Muscle layer of duodenum (tissue), 2 donors: Measurements from ENCODE around the gene FGD6.

Experiments
- H3K27ac ChIP-seq: one replicate; pipeline ENCODE4 v1.7.0; 2013; ENCODE audit warnings: mild to moderate bottlenecking, low read length
- H3K27me3 ChIP-seq: one replicate; pipeline ENCODE4 v1.7.0; 2013; ENCODE audit warnings: low read depth, mild to moderate bottlenecking, control low read depth, low read length
- H3K36me3 ChIP-seq, 2 donors: one replicate each; pipeline ENCODE4 v1.7.0; 2013; ENCODE audit warnings: low read length in 2 of 2, control low read depth in 1 of 2, mild to moderate bottlenecking in 1 of 2; ENCODE audit not compliant: insufficient read depth in 2 of 2, control insufficient read depth in 1 of 2
- H3K4me1 ChIP-seq, 2 donors: one replicate each; pipeline ENCODE4 v1.7.0; 2013; ENCODE audit warnings: low read length in 2 of 2, mild to moderate bottlenecking in 2 of 2, control low read depth in 1 of 2, moderate library complexity in 1 of 2; ENCODE audit not compliant: insufficient read depth in 2 of 2, control insufficient read depth in 1 of 2
- H3K4me3 ChIP-seq, 2 donors: one replicate each; pipeline ENCODE4 v1.7.0; 2013; ENCODE audit warnings: low read length in 2 of 2, low read depth in 1 of 2, mild to moderate bottlenecking in 1 of 2
- H3K9me3 ChIP-seq, 2 donors: one replicate each; pipeline ENCODE4 v1.7.0; 2013; ENCODE audit warnings: low read length in 2 of 2, control low read depth in 1 of 2, mild to moderate bottlenecking in 1 of 2; ENCODE audit not compliant: control insufficient read depth in 1 of 2
- donor health status: healthy.

FGD6 gene

DNA sequence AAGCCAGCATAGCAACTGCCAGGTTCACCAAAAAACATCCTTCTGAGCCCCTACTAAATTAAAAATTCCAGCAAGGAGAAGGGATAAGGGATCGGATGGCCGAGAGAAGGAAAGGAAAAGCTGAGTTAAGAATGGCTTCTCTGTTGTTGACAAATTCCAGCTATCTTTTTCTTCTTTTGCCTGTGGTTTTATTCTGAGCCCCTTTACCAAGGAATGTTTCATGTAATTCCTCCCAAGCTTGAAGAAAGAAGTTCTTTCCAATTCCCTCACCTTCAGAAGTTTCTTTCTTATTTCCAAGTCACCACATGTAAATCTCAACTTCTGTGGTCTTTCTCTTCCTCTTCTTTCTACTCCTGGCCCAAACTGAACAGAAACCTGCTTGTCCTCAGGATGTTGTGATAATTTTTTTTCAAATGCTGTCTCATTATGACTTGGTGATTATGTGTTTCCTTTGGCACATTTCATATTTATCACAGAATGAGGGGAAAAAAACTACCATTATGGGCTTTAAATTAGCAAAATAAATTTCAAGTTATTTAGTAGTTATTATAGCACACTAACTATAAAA lies 40.0 kb downstream of the FGD6 start:
- H3K9me3 ChIP-seq: no peaks in the 10 kb centered on the region
- no peak overlapping the region for H3K4me3 ChIP-seq
- H3K27ac ChIP-seq: no peak overlapping the region
- H3K36me3 ChIP-seq: no peaks in the 10 kb centered on the region
- H3K27me3 ChIP-seq: no peaks in the 10 kb centered on the region
- peaks cover 0 to 25% of the 10 kb centered on the region in 2 donors for H3K4me1 ChIP-seq

DNA sequence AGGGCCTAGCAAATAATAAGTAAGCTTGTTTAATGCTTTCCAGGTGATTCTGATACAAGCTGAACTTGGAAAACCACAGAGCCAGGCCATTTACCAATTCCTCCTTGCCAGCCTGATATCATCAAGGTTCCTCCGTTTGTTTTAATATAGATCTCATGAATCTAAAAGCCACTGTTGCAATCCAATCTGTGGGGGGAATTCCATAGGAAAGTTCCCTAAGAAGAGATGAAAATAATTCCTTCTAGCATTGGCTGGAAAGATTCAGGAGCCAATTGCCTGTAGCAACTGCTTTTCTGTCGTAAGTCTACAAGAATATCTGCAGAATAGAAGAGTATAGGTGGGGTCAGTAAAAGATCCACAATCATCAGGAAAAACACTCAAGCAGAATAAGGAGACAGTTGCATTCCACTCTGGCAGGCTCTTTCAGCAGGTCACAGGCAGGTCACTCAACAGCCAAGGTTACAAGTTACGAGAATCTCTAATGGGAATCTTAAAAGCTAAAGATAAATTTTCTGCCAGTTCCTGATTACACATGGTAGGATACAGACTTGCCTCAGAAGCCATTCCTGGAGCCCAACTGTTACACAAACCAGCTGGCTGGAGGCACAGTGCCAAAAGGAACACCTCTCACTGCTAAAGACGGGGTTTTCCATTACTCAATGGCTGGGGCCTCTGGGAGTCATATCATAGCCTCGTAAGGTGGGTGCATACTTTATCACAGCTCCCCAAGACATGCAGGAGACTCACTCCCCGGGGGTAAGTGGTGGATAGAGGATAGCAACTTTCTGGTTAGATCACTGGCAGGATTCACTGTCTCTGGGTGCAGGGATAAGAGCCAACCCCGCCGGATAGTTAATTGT lies 43.6 kb downstream of the FGD6 start:
- H3K4me1 ChIP-seq: peaks cover 0 to 25% of the 10 kb centered on the region in 2 donors
- peak overlapping the region in 1 of 2 donors; percentile 27 for H3K4me3 ChIP-seq
- no peaks in the 10 kb centered on the region for H3K9me3 ChIP-seq
- no peaks in the 10 kb centered on the region for H3K36me3 ChIP-seq
- H3K27me3 ChIP-seq: no peaks in the 10 kb centered on the region
- peak overlapping the region; percentile 10 for H3K27ac ChIP-seq

DNA sequence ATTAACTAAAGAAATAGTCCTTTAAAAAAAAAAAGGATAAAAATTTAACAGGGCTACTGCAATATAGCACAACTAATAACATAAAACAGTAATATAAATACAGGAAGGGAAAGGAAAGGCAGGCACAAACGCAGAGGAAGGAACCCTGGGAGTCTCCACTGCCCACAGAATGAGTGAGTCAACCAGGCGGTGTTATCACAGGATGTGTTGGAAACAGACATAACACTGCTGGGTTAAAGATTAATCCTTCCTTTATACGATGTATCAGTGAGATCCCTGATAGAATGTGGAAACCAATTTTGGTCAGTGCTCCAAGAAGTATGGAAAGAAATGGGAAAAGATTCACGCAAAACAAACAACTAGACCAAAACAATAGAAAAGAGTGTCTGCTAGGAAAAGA lies 47.9 kb downstream of the FGD6 start:
- Histone ChIP-seq H3K27ac (no peak overlapping the region), H3K4me3 (no peak overlapping the region), H3K27me3 (no peaks in the 10 kb centered on the region), H3K4me1 (peaks cover 0 to 16% of the 10 kb centered on the region in 2 donors), H3K36me3 (no peaks in the 10 kb centered on the region), H3K9me3 (no peaks in the 10 kb centered on the region)

DNA sequence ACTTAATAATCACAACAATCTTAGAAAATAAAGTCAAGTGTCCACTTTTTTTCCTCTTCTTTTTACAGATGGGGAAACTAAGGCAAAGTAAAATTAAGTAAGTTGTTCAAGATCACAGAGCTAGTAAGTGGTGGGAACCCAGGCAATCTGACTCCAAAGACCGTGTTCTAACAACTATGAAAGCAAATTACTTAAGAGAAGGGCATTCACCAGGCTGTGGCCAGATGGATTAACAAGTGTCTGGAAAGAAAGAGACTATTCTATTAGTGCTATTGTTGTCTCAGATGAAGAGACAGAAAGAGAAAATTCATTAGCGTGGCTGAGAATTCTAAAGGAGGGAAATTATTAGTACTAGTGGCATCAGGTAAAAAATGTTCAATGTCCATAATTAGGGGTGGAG lies 48.5 kb downstream of the FGD6 start:
- H3K9me3 ChIP-seq: no peaks in the 10 kb centered on the region
- no peaks in the 10 kb centered on the region for H3K27me3 ChIP-seq
- no peaks in the 10 kb centered on the region for H3K36me3 ChIP-seq
- H3K4me3 ChIP-seq: no peak overlapping the region
- H3K4me1 ChIP-seq: peaks cover 0 to 11% of the 10 kb centered on the region in 2 donors
- H3K27ac ChIP-seq: no peak overlapping the region

DNA sequence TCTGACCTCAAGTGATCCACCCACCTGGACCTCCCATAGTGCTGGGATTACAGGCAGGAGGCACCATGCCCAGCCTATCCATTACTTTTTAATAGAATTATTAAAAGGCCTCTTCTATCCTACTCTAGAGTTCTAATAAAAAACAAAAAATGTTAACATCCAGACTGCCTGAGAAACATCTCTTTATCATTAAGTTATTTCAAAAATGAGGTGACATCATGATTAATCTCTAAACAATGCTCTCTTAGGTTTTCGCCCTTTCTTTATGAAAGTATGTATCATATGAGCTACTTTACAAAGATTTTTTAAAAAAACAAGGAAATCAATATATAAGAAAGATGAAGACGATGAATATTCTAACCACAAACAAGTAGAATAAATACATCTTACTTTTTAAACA lies 52.6 kb downstream of the FGD6 start:
- Histone ChIP-seq H3K27ac (no peak overlapping the region), H3K9me3 (no peaks in the 10 kb centered on the region), H3K4me1 (peaks cover 4 to 12% of the 10 kb centered on the region in 2 donors), H3K36me3 (no peaks in the 10 kb centered on the region), H3K27me3 (no peaks in the 10 kb centered on the region), H3K4me3 (no peak overlapping the region)

DNA sequence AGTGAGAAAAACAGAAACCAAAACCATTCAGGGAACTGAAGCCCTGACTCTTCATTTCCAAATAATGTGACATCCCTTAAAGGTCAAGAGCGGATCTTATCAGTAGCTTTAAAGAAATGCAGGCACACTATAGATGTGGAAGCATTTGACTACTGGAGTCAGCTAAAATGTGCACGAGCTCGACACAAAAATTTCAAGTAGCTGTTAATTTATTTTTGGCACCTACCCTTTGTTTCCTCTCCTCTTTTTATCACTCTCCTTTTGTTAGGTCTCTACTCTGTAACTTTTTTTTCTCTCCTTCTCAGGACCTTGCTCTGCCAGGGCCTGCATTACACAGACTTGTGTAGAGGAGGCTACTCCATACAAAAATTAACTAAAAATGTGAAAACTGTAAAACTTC lies 58.3 kb downstream of the FGD6 start:
- H3K4me1 ChIP-seq: peaks cover 4 to 12% of the 10 kb centered on the region in 2 donors
- no peaks in the 10 kb centered on the region for H3K36me3 ChIP-seq
- no peaks in the 10 kb centered on the region for H3K27me3 ChIP-seq
- H3K27ac ChIP-seq: no peak overlapping the region
- H3K4me3 ChIP-seq: no peak overlapping the region
- H3K9me3 ChIP-seq: no peaks in the 10 kb centered on the region

DNA sequence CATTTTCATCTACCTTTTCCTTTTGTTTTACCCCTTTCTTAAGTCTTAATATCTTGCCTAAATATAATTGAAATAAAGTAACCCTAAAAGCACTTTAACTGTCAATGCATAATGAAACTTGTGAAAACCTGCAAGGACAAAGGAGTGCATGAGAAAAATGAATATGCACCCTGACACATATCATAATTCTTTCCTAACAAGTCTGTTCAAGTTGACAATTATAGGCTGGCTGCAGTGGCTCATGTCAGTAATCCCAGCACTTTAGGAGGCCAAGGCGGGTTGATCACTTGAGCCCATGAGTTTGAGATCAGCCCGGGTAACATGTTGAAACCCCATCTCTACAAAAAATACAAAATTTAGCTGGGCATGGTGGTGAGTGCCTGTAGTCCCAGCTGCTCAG lies 65.4 kb downstream of the FGD6 start:
- Histone ChIP-seq H3K4me3 (no peak overlapping the region), H3K9me3 (no peaks in the 10 kb centered on the region), H3K36me3 (no peaks in the 10 kb centered on the region), H3K27me3 (no peaks in the 10 kb centered on the region), H3K27ac (no peak overlapping the region), H3K4me1 (no peaks in the 10 kb centered on the region)

DNA sequence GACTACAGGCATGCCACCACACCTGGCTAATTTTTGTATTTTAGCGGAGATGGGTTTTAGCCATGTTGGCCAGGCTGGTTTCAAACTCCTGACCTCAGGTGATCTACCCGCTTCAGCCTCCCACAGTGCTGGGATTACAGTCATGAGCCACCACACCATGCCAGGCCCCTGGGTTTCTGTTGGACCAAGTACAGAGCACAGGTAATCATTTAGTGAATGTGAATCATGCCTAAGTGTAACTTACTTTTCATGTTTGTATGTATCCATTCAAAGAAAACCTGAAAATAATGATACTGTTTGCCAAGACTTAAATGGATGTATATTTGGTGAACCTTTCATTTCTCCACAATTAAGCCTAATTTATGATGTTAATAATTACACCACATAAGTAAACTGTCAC lies 65.9 kb downstream of the FGD6 start:
- Histone ChIP-seq H3K9me3 (no peaks in the 10 kb centered on the region), H3K4me1 (no peaks in the 10 kb centered on the region), H3K4me3 (no peak overlapping the region), H3K36me3 (no peaks in the 10 kb centered on the region), H3K27ac (no peak overlapping the region), H3K27me3 (no peaks in the 10 kb centered on the region)

DNA sequence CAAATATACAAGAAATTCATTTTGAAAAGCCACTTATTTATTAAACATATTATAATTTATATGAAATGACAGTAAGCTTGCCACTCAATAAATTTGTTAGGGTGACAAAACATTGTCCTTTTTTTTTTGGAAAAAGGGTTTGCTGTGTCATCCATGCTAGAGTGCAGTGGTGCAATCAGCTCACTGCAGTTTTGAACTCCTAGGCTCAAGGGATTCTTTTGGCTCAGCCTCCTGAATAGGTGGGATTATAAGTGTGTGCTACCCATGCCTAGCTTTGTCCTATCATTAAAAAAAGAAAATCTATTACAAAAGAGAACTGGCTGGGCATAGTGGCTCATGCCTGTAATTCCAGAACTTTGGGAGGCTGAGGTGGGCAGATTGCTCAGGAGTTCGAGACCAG lies 66.8 kb downstream of the FGD6 start:
- Histone ChIP-seq H3K4me1 (no peaks in the 10 kb centered on the region), H3K4me3 (no peak overlapping the region), H3K36me3 (no peaks in the 10 kb centered on the region), H3K27ac (no peak overlapping the region), H3K9me3 (no peaks in the 10 kb centered on the region), H3K27me3 (no peaks in the 10 kb centered on the region)

DNA sequence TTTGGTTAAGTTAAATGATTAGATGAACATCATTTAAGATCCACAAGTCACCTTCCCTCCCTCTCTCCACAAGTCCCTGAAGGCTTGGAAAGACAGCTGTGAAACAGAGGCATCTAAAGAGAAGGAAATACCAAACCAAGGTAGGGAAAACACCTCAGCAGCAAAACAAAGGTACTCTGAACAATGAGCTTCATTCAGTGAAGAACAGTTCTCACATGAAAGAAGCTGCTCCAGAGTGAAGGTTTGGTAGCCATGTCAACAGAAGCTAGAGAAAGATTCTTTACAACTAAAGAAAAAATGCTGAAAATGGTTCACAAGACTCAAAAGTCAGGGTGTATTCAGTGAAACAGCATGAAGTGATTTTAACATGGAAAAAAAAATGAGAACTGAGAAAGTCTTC lies 69.4 kb downstream of the FGD6 start:
- no peaks in the 10 kb centered on the region for H3K27me3 ChIP-seq
- H3K9me3 ChIP-seq: no peaks in the 10 kb centered on the region
- H3K27ac ChIP-seq: no peak overlapping the region
- H3K36me3 ChIP-seq: no peaks in the 10 kb centered on the region
- H3K4me3 ChIP-seq: no peak overlapping the region
- H3K4me1 ChIP-seq: peaks cover 0 to 9% of the 10 kb centered on the region in 2 donors

DNA sequence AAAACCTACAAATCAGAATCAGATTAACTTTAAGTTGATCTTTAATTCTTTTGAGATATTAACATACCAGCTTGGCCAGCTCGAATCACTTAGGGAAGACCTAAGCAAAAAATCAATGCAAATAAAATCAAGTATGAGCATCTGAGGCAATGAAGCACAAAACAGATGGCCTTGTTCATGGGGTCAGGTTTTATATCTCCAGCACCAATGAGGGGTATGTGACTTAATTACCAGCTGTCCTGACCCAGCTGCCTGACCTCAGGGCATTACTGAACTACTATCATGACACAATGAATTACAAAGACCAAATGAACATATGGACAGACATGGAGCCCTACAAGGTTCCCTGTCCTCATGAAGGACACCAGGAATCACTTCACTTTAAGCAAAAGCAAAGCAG lies 70.5 kb downstream of the FGD6 start:
- Histone ChIP-seq H3K27ac (no peak overlapping the region), H3K36me3 (no peaks in the 10 kb centered on the region), H3K4me1 (peaks cover 0 to 9% of the 10 kb centered on the region in 2 donors), H3K27me3 (no peaks in the 10 kb centered on the region), H3K4me3 (no peak overlapping the region), H3K9me3 (no peaks in the 10 kb centered on the region)
